ENCODE data around the gene DEPDC1.

GRCh38 chr1:68448365-68448764 is 48.5 kb downstream of the DEPDC1 start:
- TF ChIP-seq, protein P1, sequence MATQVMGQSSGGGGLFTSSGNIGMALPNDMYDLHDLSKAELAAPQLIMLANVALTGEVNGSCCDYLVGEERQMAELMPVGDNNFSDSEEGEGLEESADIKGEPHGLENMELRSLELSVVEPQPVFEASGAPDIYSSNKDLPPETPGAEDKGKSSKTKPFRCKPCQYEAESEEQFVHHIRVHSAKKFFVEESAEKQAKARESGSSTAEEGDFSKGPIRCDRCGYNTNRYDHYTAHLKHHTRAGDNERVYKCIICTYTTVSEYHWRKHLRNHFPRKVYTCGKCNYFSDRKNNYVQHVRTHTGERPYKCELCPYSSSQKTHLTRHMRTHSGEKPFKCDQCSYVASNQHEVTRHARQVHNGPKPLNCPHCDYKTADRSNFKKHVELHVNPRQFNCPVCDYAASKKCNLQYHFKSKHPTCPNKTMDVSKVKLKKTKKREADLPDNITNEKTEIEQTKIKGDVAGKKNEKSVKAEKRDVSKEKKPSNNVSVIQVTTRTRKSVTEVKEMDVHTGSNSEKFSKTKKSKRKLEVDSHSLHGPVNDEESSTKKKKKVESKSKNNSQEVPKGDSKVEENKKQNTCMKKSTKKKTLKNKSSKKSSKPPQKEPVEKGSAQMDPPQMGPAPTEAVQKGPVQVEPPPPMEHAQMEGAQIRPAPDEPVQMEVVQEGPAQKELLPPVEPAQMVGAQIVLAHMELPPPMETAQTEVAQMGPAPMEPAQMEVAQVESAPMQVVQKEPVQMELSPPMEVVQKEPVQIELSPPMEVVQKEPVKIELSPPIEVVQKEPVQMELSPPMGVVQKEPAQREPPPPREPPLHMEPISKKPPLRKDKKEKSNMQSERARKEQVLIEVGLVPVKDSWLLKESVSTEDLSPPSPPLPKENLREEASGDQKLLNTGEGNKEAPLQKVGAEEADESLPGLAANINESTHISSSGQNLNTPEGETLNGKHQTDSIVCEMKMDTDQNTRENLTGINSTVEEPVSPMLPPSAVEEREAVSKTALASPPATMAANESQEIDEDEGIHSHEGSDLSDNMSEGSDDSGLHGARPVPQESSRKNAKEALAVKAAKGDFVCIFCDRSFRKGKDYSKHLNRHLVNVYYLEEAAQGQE (IDR thresholded peaks at IDR 0.05; ENCODE audit: insufficient read depth in 1 of 2, low read depth in 2 of 2, low read length in 2 of 2) = no peak
- no peak for TF ChIP-seq POLR2AphosphoS5 (IDR thresholded peaks at IDR 0.05; ENCODE audit: low read depth, low read length)

Measured in PFSK-1 (cell line).